ENCODE results near the gene TSPAN5.

DNA sequence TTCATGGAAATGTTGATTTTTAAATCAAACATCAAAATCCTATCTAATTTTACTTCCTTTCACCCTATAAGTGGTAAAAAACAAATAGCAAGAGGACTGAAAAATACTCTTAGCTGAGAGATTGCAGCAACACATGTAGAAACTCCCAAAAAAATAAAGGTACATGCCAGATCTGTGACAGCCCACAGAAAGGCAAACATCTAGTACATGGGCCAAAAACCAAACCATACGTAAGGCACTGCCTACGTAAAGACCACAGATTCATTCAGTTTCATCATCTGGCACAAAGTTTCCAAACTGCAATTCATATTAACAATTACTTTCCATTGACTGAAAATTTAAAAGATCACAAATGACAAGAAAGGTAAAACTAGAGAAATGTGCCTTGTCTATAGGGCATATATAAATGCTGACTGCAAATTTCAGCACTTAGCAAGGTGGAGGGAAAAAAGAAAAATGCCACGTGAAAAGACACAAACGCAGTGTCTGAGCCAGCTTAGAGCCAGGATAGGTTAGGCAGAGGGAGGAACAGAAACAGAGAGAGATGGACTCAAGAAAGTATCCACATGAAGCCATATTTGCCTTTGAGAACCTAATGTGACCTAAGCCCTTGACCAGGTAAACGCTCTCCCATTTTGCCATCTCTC, 88.1 kb downstream of the TSPAN5 start:
- TF ChIP-seq, protein P1, sequence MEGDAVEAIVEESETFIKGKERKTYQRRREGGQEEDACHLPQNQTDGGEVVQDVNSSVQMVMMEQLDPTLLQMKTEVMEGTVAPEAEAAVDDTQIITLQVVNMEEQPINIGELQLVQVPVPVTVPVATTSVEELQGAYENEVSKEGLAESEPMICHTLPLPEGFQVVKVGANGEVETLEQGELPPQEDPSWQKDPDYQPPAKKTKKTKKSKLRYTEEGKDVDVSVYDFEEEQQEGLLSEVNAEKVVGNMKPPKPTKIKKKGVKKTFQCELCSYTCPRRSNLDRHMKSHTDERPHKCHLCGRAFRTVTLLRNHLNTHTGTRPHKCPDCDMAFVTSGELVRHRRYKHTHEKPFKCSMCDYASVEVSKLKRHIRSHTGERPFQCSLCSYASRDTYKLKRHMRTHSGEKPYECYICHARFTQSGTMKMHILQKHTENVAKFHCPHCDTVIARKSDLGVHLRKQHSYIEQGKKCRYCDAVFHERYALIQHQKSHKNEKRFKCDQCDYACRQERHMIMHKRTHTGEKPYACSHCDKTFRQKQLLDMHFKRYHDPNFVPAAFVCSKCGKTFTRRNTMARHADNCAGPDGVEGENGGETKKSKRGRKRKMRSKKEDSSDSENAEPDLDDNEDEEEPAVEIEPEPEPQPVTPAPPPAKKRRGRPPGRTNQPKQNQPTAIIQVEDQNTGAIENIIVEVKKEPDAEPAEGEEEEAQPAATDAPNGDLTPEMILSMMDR (IDR thresholded peaks at IDR 0.05; ENCODE audit: insufficient read depth, low read depth, low read length), result no peak
- no peak for TF ChIP-seq EZH2 (IDR thresholded peaks at IDR 0.05; ENCODE audit: insufficient read depth, low read length)
